GM12872 (cell line): ENCODE results near the gene SLC16A11.

Source experiments
- TF ChIP-seq, protein P1 (sequence below): IDR thresholded peaks from 3 replicates; pipeline ENCODE4 v1.5.1; 2011; ENCODE audit warnings: low read depth, mild to moderate bottlenecking, low read length, moderate library complexity; ENCODE audit not compliant: insufficient read depth

SLC16A11 gene

DNA sequence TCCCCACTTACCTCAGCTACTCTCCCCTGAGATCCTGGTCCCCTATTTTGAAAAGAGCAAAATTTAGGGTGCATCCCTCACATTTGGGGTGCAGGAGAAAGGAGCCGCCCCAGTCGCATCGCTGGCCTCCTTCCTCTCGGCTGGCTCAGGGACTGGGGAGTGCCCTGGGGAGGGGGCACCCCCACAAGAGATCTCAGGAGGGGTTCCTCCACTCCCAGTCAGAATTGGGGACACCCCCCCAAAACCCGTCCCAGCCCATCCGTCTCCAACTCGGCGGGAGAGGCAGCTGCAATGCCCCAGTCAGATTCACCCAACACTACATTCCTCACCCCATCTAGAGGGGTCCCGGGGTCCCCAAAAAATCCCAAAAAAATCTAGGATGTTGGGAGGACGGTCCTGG, 24.5 kb downstream of the SLC16A11 start:
- TF ChIP-seq, protein P1, sequence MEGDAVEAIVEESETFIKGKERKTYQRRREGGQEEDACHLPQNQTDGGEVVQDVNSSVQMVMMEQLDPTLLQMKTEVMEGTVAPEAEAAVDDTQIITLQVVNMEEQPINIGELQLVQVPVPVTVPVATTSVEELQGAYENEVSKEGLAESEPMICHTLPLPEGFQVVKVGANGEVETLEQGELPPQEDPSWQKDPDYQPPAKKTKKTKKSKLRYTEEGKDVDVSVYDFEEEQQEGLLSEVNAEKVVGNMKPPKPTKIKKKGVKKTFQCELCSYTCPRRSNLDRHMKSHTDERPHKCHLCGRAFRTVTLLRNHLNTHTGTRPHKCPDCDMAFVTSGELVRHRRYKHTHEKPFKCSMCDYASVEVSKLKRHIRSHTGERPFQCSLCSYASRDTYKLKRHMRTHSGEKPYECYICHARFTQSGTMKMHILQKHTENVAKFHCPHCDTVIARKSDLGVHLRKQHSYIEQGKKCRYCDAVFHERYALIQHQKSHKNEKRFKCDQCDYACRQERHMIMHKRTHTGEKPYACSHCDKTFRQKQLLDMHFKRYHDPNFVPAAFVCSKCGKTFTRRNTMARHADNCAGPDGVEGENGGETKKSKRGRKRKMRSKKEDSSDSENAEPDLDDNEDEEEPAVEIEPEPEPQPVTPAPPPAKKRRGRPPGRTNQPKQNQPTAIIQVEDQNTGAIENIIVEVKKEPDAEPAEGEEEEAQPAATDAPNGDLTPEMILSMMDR, result no peak

DNA sequence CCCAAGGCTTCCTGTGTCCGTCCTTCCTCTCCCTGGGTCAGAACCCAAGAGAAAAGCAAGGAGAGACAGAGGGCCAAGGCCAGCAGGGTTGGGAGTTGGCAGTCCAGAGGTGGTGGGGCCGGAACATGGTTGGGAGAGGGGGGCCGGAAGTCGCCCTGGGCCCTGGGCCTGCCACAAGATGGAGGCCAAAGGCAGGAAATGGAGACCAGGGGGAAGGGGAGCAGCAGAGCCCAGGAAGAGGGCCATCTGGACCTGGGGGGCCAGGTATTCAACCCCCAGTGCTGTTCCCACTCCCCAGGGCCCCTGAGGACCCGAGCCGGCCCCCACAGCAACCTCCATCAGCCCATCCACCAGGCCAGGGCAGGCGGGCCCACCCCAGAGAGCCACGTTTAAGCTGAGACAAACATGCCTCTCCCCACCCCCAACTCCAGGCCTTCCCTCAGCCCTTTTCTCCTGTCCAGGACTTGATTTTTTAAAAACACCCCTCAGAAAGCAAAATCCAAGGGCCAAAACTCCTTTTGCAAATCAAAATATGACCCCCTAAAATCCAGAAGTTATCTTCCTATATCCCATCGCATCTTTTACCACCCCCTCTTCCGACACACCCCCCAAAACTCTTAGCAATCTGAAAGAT, 25.4 kb downstream of the SLC16A11 start:
- TF ChIP-seq, protein P1, result no peak

DNA sequence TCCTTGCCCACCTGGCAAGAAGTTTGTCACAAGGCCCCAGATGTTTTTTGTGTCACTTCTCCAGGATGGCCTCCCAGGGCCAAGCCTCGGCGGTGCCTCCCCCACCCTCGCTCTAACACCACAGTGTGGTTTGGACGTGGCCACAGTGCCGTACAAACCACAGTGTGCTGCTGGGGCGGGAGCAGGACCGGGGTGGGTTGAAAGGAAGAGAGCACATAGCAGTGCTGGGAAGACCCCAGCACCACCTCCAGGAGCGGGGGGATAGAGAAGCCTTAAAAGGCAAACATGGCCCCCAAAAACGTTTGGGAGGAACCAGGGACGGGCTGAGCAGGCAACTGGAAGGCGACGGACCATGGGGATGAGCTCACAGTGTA, 26.1 kb downstream of the SLC16A11 start:
- TF ChIP-seq, protein P1, result no peak

DNA sequence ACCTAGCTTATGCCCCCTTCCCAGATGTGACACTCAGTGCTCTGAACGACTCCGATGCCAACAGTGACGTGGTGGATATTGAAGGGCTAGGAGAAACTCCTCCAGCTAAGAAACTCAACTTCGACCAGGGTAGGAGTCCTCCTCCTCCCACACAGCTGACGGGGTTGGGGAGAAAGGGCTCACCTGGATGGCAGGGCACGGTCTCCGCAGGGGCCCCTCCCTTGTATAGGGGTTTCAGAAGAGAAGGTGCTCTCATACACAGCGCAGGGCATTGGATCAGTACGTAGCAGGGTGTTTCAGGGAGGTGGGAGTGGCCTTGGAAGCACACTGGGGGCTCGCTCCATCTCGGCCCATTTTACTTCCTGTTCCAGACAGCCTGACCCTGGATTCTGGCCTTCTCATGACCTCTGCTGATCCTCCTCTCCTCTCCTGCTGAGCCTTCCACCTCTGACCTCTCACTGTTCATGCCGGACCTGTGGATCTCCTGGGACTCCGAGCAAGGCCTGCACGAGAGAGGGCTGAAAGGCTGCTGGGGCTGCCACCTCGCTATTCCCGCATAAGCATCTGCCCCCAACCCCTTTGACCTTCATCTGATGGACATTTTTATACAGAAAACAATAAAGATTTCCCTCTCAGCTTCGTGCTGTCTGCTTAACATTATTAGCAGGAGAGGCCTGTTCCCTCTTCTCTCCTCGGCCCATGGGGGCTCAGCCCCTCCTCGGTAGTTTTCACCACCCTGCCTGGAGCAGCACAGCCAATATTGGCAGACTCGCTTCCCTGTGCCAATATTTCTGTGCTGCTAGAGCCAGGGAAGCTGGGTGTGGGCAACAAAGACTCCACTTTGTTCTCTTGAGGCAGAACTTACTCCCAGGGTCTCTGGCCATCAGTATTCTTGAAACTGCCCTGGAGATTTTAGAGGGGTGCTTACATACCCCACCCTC, 26.7 kb downstream of the SLC16A11 start:
- TF ChIP-seq, protein P1, result no peak

DNA sequence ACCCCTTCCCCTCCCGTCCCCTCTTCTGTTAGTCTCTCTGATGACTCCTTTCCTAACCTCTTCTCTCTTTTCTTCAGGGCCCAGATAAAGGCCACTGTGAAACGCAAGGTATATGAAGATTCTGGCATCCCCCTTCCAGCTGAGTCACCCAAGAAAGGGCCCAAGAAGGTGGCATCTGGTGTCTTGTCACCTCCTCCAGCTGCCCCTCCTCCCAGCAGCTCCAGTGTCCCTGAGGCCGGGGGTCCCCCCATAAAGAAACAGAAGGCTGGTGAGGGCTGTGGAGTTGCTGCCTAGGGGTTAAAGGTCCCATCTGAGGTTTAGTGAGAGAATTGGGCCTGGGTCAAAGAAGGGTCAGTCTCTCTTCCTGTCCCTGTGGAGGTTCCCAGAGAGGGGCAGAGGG, 27.5 kb downstream of the SLC16A11 start:
- TF ChIP-seq, protein P1, result no peak

GRCh38 chr17:7014995-7015958, 28.6 kb downstream of the SLC16A11 start:
- TF ChIP-seq, protein P1, result no peak
